Thoracic aorta (tissue), 2 donors: Measurements from ENCODE around the gene PSTPIP1. TPM values are rescaled to one million over a fixed set of nuclear protein-coding genes. Genes with fewer than 3 reads are reported as not detected.

Experiments
- ATAC-seq: fragments of 150-250 bp; one replicate; pipeline ENCODE4 v1.8.0; 2017; ENCODE audit warnings: low read depth; ENCODE audit not compliant: insufficient number of reproducible peaks, low FRiP score
- DNase-seq: peaks from one replicate; pipeline ENCODE4 v3.0.0-alpha.2; 2020; ENCODE audit warnings: low spot score
- H3K27ac ChIP-seq, 2 donors: fragments of 200-600 bp; sonication (generic); 1 replicate in 1 of 2; 2 replicates in 1 of 2; pipeline ENCODE4 v1.5.1; 2016; ENCODE audit warnings: mild to moderate bottlenecking in 2 of 2, moderate library complexity in 2 of 2
- H3K27me3 ChIP-seq: fragments of 200-600 bp; sonication (generic); replicated peaks from 2 replicates; pipeline ENCODE4 v1.6.0; 2016; ENCODE audit warnings: mild to moderate bottlenecking; ENCODE audit not compliant: insufficient read depth
- H3K36me3 ChIP-seq: fragments of 200-600 bp; sonication (generic); one replicate; pipeline ENCODE4 v1.5.1; 2016
- H3K4me1 ChIP-seq, 2 donors: fragments of 200-600 bp; sonication (generic); 1 replicate in 1 of 2; 2 replicates in 1 of 2; pipeline versions ENCODE4 v1.5.1 to v1.6.0; 2016; ENCODE audit warnings: low read depth in 2 of 2, mild to moderate bottlenecking in 1 of 2; ENCODE audit not compliant: control insufficient read depth in 1 of 2
- H3K4me3 ChIP-seq: fragments of 200-600 bp; sonication (generic); 2 replicates; pipeline ENCODE4 v1.5.1; 2016; ENCODE audit warnings: mild to moderate bottlenecking
- H3K9me3 ChIP-seq: fragments of 200-600 bp; sonication (generic); 2 replicates; pipeline ENCODE4 v1.5.1; 2016
- total RNA-seq, 2 donors: library from RNA; depleted of rRNA; stranded (reverse); fragments of >200 nt; gene quantifications; one replicate each; pipeline versions ENCODE4 v1.1.0 to v1.2.3, GENCODE V29; 2016
- TF ChIP-seq, protein P1 (sequence below): fragments of 200-600 bp; sonication (generic); IDR thresholded peaks from one replicate; pipeline ENCODE4 v1.5.1; 2019; ENCODE audit warnings: antibody characterized with exemption

The PSTPIP1 gene
- total RNA-seq, 2 donors from 2014 or later, result 24.5 to 24.8 TPM

- ATAC-seq (no peak), DNase-seq (no peak)
- peaks cover 0 to 1% of the 10 kb centered on the region in 2 donors for H3K4me1 ChIP-seq
- H3K4me3 ChIP-seq, result no peak overlapping the region
- H3K9me3 ChIP-seq, result no peaks in the 10 kb centered on the region
- H3K27ac ChIP-seq, result no peak overlapping the region
- H3K27me3 ChIP-seq, result no peaks in the 10 kb centered on the region
- TF ChIP-seq, protein P1, sequence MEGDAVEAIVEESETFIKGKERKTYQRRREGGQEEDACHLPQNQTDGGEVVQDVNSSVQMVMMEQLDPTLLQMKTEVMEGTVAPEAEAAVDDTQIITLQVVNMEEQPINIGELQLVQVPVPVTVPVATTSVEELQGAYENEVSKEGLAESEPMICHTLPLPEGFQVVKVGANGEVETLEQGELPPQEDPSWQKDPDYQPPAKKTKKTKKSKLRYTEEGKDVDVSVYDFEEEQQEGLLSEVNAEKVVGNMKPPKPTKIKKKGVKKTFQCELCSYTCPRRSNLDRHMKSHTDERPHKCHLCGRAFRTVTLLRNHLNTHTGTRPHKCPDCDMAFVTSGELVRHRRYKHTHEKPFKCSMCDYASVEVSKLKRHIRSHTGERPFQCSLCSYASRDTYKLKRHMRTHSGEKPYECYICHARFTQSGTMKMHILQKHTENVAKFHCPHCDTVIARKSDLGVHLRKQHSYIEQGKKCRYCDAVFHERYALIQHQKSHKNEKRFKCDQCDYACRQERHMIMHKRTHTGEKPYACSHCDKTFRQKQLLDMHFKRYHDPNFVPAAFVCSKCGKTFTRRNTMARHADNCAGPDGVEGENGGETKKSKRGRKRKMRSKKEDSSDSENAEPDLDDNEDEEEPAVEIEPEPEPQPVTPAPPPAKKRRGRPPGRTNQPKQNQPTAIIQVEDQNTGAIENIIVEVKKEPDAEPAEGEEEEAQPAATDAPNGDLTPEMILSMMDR, result no peak
- peaks cover 18% of the 10 kb centered on the region for H3K36me3 ChIP-seq
Measured at GRCh38 chr15:77038312-77039216, 43.6 kb downstream of the PSTPIP1 start.

GRCh38 chr15:77039217-77039533, 44.2 kb downstream of the PSTPIP1 start:
- no peak overlapping the region for H3K4me3 ChIP-seq
- no peaks in the 10 kb centered on the region for H3K27me3 ChIP-seq
- ATAC-seq (no peak), DNase-seq (no peak)
- peaks cover 18% of the 10 kb centered on the region for H3K36me3 ChIP-seq
- H3K4me1 ChIP-seq, result peaks cover 2 to 7% of the 10 kb centered on the region in 2 donors
- H3K9me3 ChIP-seq, result no peaks in the 10 kb centered on the region
- no peak overlapping the region for H3K27ac ChIP-seq
- TF ChIP-seq, protein P1, result no peak

DNA sequence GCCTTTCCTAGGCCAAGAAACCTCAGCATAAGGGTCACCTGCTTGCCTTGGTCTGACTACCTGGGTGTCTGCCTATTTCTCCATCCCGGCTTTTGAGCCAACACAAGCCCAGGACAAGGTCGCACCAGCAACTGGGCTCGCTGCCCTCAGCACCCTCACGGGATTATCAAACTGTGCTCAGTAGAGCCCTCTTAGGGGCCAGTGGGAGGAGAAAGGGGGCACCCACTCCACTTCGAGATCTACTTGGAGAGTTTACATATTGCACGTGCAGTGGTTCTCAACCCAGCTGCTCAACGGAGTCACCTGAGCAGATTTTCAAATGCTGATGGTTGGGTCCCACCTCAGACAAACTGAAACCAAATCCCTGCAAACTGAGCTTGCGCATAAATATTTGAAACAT, 44.9 kb downstream of the PSTPIP1 start:
- no peaks in the 10 kb centered on the region for H3K27me3 ChIP-seq
- no peak for DNase-seq
- H3K4me1 ChIP-seq, result peaks cover 6 to 14% of the 10 kb centered on the region in 2 donors
- no peak overlapping the region for H3K27ac ChIP-seq
- H3K9me3 ChIP-seq, result no peaks in the 10 kb centered on the region
- H3K4me3 ChIP-seq, result no peak overlapping the region
- no peak for ATAC-seq
- H3K36me3 ChIP-seq, result peaks cover 18% of the 10 kb centered on the region
- TF ChIP-seq, protein P1, result no peak

DNA sequence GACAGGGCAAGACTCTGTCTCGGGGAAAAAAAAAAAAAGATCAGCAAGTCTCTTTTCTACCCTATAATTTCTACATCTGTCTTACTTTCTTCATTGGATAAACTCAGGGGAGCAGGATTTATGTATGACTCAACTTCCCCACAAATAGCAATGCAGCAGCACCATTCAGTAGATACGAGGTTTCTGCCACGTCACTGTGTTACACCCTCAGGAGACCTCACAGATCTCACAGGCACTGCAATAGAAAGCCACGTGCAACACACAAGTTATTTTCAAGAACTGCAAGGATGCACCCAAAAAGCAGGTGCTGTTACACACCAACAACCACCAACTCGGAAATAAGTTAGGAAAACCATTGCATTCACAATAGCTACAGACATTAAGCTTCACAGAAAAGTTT, 45.7 kb downstream of the PSTPIP1 start:
- Histone ChIP-seq H3K27me3 (no peaks in the 10 kb centered on the region), H3K36me3 (peaks cover 17% of the 10 kb centered on the region), H3K4me3 (no peak overlapping the region), H3K9me3 (no peaks in the 10 kb centered on the region), H3K27ac (no peak overlapping the region), H3K4me1 (peaks cover 6 to 16% of the 10 kb centered on the region in 2 donors)
- DNase-seq, result no peak
- ATAC-seq, result no peak
- TF ChIP-seq, protein P1, result no peak

- no peaks in the 10 kb centered on the region for H3K9me3 ChIP-seq
Measured at GRCh38 chr15:77042245-77042919, 47.5 kb downstream of the PSTPIP1 start.

More at GRCh38 chr15:77042245-77042919, 47.5 kb downstream of the PSTPIP1 start:
- TF ChIP-seq, protein P1, result no peak
- Histone ChIP-seq H3K36me3 (peaks cover 6% of the 10 kb centered on the region), H3K27ac (no peak overlapping the region), H3K27me3 (no peaks in the 10 kb centered on the region), H3K4me1 (peaks cover 6 to 16% of the 10 kb centered on the region in 2 donors), H3K4me3 (no peak overlapping the region)
- DNase-seq (no peak), ATAC-seq (no peak)
